IMR-90 (cell line): ENCODE data around the gene PRKN. TPM values are rescaled to one million over a fixed set of nuclear protein-coding genes. Genes with fewer than 3 reads are reported as not detected.

Experiments
- ATAC-seq: fragments of 200-7000 bp; cut with Tn5 transposase; 2 replicates; pipeline ENCODE4 v1.9.1; 2020; ENCODE audit warnings: low read depth, mild to moderate bottlenecking, moderate library complexity
- BruUV-seq: library from RNA; stranded (reverse); fragments of 400-500 nt; replicated peaks from 2 replicates; lab custom pipeline; 2021; lab: Mats Ljungman, UMichigan
- CTCF ChIA-PET: fragments of 300-600 bp; formaldehyde crosslinking; extraction: SDS; loops from one replicate; lab custom pipeline; 2021; ENCODE audit warnings: antibody characterized with exemption; lab: Yijun Ruan, JAX
- POLR2A ChIA-PET: fragments of 300-600 bp; sonication (Branson Sonifier 250); formaldehyde crosslinking; loops from one replicate; lab custom pipeline; 2022; ENCODE audit warnings: antibody characterized with exemption; ENCODE audit not compliant: unreplicated experiment; lab: Charles Lee
- DNase-seq: peaks from one replicate; pipeline ENCODE4 v3.0.0; 2013
- H2AFZ ChIP-seq: replicated peaks from 2 replicates; pipeline ENCODE3; 2013; ENCODE audit warnings: low read length, mild to moderate bottlenecking; ENCODE audit not compliant: poor library complexity
- H2AK5ac ChIP-seq: 2 replicates; pipeline ENCODE4 v1.6.1; 2013; ENCODE audit warnings: low read depth, low read length, inconsistent platforms
- H2AK9ac ChIP-seq: replicated peaks from 2 replicates; pipeline ENCODE3; 2013; ENCODE audit warnings: mild to moderate bottlenecking, low read depth, low read length, moderate library complexity; ENCODE audit not compliant: poor library complexity
- H2BK120ac ChIP-seq: 2 replicates; pipeline ENCODE4 v1.6.1; 2013; ENCODE audit warnings: low read depth, low read length, inconsistent platforms
- H2BK15ac ChIP-seq: 3 replicates; pipeline ENCODE4 v1.6.1; 2013; ENCODE audit warnings: low read depth, low read length, inconsistent platforms
- H2BK20ac ChIP-seq: 2 replicates; pipeline ENCODE4 v1.6.1; 2013; ENCODE audit warnings: low read depth, mild to moderate bottlenecking, inconsistent platforms, low read length, moderate library complexity
- H2BK5ac ChIP-seq: 2 replicates; pipeline ENCODE4 v1.6.1; 2013; ENCODE audit warnings: mild to moderate bottlenecking, low read depth, low read length, inconsistent platforms; ENCODE audit not compliant: poor library complexity, severe bottlenecking
- H3K14ac ChIP-seq: replicated peaks from 2 replicates; pipeline ENCODE4 v1.6.1; 2013; ENCODE audit warnings: low read depth, low read length, inconsistent platforms
- H3K18ac ChIP-seq: 2 replicates; pipeline ENCODE4 v1.6.1; 2013; ENCODE audit warnings: low read depth, low read length, control low read depth
- H3K23ac ChIP-seq: 2 replicates; pipeline ENCODE4 v1.6.1; 2013; ENCODE audit warnings: low read depth, low read length, inconsistent platforms
- H3K27ac ChIP-seq: 2 replicates; pipeline ENCODE4 v1.5.1; 2013; ENCODE audit warnings: mild to moderate bottlenecking, control low read depth, low read length; ENCODE audit not compliant: insufficient read depth
- H3K27me3 ChIP-seq: 2 replicates; pipeline ENCODE4 v1.6.1; 2013; ENCODE audit warnings: low read length; ENCODE audit not compliant: control insufficient read depth, insufficient read depth
- H3K36me3 ChIP-seq: 2 replicates; pipeline ENCODE4 v1.6.1; 2013; ENCODE audit warnings: low read length, mixed read lengths; ENCODE audit not compliant: control insufficient read depth, insufficient read depth
- H3K4ac ChIP-seq: 2 replicates; pipeline ENCODE4 v1.6.1; 2013; ENCODE audit warnings: low read depth, low read length, inconsistent platforms
- H3K4me1 ChIP-seq: 2 replicates; pipeline ENCODE4 v1.6.1; 2013; ENCODE audit warnings: low read length, mixed read lengths; ENCODE audit not compliant: control insufficient read depth, insufficient read depth
- H3K4me2 ChIP-seq: 2 replicates; pipeline ENCODE4 v1.6.1; 2013; ENCODE audit warnings: low read depth, mild to moderate bottlenecking, control low read depth, low read length, moderate library complexity
- H3K4me3 ChIP-seq: 2 replicates; pipeline ENCODE4 v1.5.1; 2013; ENCODE audit warnings: low read depth, mild to moderate bottlenecking, control low read depth, low read length, moderate library complexity; ENCODE audit not compliant: insufficient read depth
- H3K56ac ChIP-seq: 2 replicates; pipeline ENCODE4 v1.6.1; 2013; ENCODE audit warnings: low read length, inconsistent platforms; ENCODE audit not compliant: insufficient read depth; ENCODE audit errors: extremely low read depth
- H3K79me1 ChIP-seq, 2 experiments: 2 replicates each; pipeline ENCODE4 v1.6.1; 2013; ENCODE audit warnings: low read length in 2 of 2, inconsistent platforms in 1 of 2, low read depth in 1 of 2
- H3K9ac ChIP-seq: 2 replicates; pipeline ENCODE4 v1.6.1; 2013; ENCODE audit warnings: low read depth, low read length, control low read depth
- H3K9me1 ChIP-seq: 2 replicates; pipeline ENCODE4 v1.6.1; 2013; ENCODE audit warnings: low read length, inconsistent platforms; ENCODE audit not compliant: insufficient read depth
- H3K9me3 ChIP-seq: 2 replicates; pipeline ENCODE4 v1.6.1; 2013; ENCODE audit warnings: low read length; ENCODE audit not compliant: control insufficient read depth, insufficient read depth
- H4K20me1 ChIP-seq: 2 replicates; pipeline ENCODE4 v1.6.1; 2013; ENCODE audit warnings: low read length, inconsistent platforms; ENCODE audit not compliant: insufficient read depth
- H4K5ac ChIP-seq: 2 replicates; pipeline ENCODE4 v1.6.1; 2013; ENCODE audit warnings: mild to moderate bottlenecking, low read depth, low read length, control low read depth
- H4K8ac ChIP-seq, 2 experiments: 2 replicates each; pipeline ENCODE4 v1.6.1; 2013; ENCODE audit warnings: low read depth in 2 of 2, low read length in 2 of 2, control low read depth in 1 of 2, inconsistent platforms in 1 of 2
- H4K91ac ChIP-seq: 2 replicates; pipeline ENCODE4 v1.6.1; 2013; ENCODE audit warnings: low read depth, low read length, inconsistent platforms; ENCODE audit not compliant: insufficient read depth
- CEBPB ChIP-seq: IDR thresholded peaks from 2 replicates; pipeline ENCODE4 v1.6.1; 2012; ENCODE audit warnings: low read depth, low read length, improper control_type of control experiment
- ELK1 ChIP-seq: fragments of 150-350 bp; IDR thresholded peaks from 2 replicates; pipeline ENCODE4 v1.6.1; 2016; ENCODE audit warnings: low read depth, mild to moderate bottlenecking, low read length, moderate library complexity, borderline replicate concordance
- POLR2A ChIP-seq: IDR thresholded peaks from 2 replicates; pipeline ENCODE4 v1.6.1; 2012; ENCODE audit warnings: mild to moderate bottlenecking, low read depth, low read length
- RCOR1 ChIP-seq: IDR thresholded peaks from 2 replicates; pipeline ENCODE4 v1.6.1; 2012; ENCODE audit warnings: mild to moderate bottlenecking, low read length, improper control_type of control experiment; ENCODE audit not compliant: insufficient replicate concordance
- WGBS, 2 experiments: methylation state at CpG; one replicate each; pipeline versions ENCODE4 v1.1.5 to v1.1.7; 2013; ENCODE audit warnings: missing lambda C conversion rate in 2 of 2; ENCODE audit not compliant: insufficient read length in 1 of 2; ENCODE audit errors: extremely low coverage in 2 of 2; 5-methylcytosine and 5-hydroxymethylcytosine counted together
- dilution Hi-C: fragments of 300-500 bp; cut with HindIII; formaldehyde crosslinking; loops from one replicate; pipeline ENCODE4 v1.14.3; 2018; ENCODE audit warnings: low sequenced_read_pairs; ENCODE audit not compliant: unreplicated experiment
- in situ Hi-C: fragments of 300-500 bp; cut with MboI; formaldehyde crosslinking; loops from 3 replicates; pipeline ENCODE4 v1.14.3; 2019; ENCODE audit warnings: low sequenced_read_pairs, inconsistent platforms, mixed read lengths
- intact Hi-C: fragments of 100-400 bp; cut with micrococcal nuclease; formaldehyde crosslinking; loops from 2 replicates; pipeline ENCODE4 v1.10.0; 2022
- polyA plus RNA-seq, 3 experiments: library from polyadenylated mRNA; depleted of rRNA; stranded (reverse); fragments of >200 nt; gene quantifications; 2 replicates each; pipeline ENCODE4 v1.2.3, GENCODE V29; 2012; ENCODE audit warnings: low replicate concordance in 1 of 3
- total RNA-seq: library from RNA; depleted of rRNA; stranded (reverse); fragments of >200 nt; gene quantifications from 2 replicates; pipeline ENCODE4 v1.2.3, GENCODE V29; 2012

PRKN gene
- total and polyA plus RNA-seq, 2 of the 4 experiments (the other 2 are of a cell fraction): 0.15 to 0.18 TPM

- Histone ChIP-seq H2BK5ac (no peak overlapping the region), H4K20me1 (no peaks in the 10 kb centered on the region), H3K4me3 (no peak overlapping the region), H2AK9ac (no peak overlapping the region), H3K9me3 (peaks cover 25% of the 10 kb centered on the region), H4K91ac (no peak overlapping the region), H3K9ac (no peak overlapping the region), H3K4me1 (no peaks in the 10 kb centered on the region), H3K4me2 (no peak overlapping the region), H2AK5ac (no peak overlapping the region), H3K36me3 (no peaks in the 10 kb centered on the region), H2BK120ac (no peak overlapping the region), H4K8ac (no peak overlapping the region), H3K23ac (no peak overlapping the region), H3K56ac (no peak overlapping the region), H4K5ac (no peak overlapping the region), H3K27ac (no peak overlapping the region), H3K79me1 (no peaks in the 10 kb centered on the region), H3K4ac (no peak overlapping the region), H2BK15ac (no peak overlapping the region), H2BK20ac (no peak overlapping the region), H3K14ac (no peak overlapping the region), H3K18ac (no peak overlapping the region), H3K9me1 (no peaks in the 10 kb centered on the region), H2AFZ (no peak overlapping the region), H3K27me3 (no peaks in the 10 kb centered on the region)
- no CpG with 5 or more reads among the region's 2 CpGs for WGBS, 2 experiments
- POLR2A ChIA-PET: no interaction called here
- no peak for TF ChIP-seq RCOR1
- TF ChIP-seq POLR2A: no peak
- TF ChIP-seq ELK1: no peak
- TF ChIP-seq CEBPB: no peak
- intact Hi-C loops: no loop called here
- in situ Hi-C loops: no loop called here
- dilution Hi-C loops: no loop called here
- ATAC-seq: no peak
- CTCF ChIA-PET: no interaction called here
- no peak for DNase-seq
- BruUV-seq: no TSS peak
Observed at GRCh38 chr6:161745128-161745527, 982.4 kb downstream of the PRKN start.
